ENCODE measurements around the gene FOXQ1.

FOXQ1 gene

DNA sequence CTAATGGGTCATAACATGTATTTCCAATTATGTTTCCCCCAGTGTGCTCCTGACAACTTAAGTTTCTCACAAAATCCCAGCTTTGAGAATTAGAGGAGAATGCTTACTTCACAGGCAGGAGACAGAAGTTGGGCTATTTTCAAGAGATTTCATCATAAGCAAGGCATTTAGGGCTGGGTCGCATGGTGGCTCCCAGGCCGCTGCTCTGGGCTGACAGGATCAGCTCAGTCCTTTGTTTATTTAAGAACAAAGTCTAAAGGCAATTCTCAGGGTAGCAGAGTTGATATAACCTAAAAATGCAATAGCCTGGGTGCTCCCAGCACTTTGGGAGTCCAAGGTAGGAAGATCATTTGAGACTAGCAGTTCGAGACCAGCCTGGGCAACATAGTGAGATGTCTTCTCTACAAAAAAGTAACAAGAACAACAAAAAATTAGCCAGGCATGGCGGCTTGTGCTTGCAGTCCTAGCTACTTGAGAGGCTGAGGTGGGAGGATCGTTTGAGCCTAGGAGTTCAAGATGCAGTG is 10.9 kb downstream of the FOXQ1 start:
- no peak for TF ChIP-seq GATA2 (IDR thresholded peaks at IDR 0.05; ENCODE audit: low read depth, low read length)
- no peak for TF ChIP-seq GATA3 (IDR thresholded peaks at IDR 0.05; ENCODE audit: low read depth, low read length)

DNA sequence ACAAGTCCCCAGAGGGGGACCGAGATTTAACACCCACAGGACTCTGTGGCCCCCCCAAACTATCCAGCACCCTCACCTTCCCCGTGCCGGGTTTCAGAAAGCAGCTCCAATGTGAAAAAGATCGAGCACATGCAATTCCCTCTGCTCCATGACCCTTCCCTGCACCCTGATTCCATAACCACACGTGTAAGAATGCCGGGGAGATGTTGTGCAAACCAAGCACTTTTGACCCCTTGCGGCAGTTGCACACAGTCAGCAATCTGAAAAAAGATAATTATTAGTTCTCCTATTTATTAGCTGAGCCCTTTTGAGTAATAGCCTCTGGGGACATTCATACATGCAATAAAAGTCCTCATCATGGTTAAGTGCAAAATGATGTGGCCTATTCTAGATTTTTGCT is 13.0 kb downstream of the FOXQ1 start:
- TF ChIP-seq GATA2 (IDR thresholded peaks at IDR 0.05; ENCODE audit: low read depth, low read length), result no peak
- no peak for TF ChIP-seq GATA3 (IDR thresholded peaks at IDR 0.05; ENCODE audit: low read depth, low read length)

GRCh38 chr6:1325461-1326309 is 13.8 kb downstream of the FOXQ1 start:
- TF ChIP-seq GATA3 (IDR thresholded peaks at IDR 0.05; ENCODE audit: low read depth, low read length), result no peak

GRCh38 chr6:1326535-1327121 is 14.7 kb downstream of the FOXQ1 start:
- TF ChIP-seq GATA2 (IDR thresholded peaks at IDR 0.05; ENCODE audit: low read depth, low read length), result no peak
- TF ChIP-seq GATA3 (IDR thresholded peaks at IDR 0.05; ENCODE audit: low read depth, low read length), result no peak

DNA sequence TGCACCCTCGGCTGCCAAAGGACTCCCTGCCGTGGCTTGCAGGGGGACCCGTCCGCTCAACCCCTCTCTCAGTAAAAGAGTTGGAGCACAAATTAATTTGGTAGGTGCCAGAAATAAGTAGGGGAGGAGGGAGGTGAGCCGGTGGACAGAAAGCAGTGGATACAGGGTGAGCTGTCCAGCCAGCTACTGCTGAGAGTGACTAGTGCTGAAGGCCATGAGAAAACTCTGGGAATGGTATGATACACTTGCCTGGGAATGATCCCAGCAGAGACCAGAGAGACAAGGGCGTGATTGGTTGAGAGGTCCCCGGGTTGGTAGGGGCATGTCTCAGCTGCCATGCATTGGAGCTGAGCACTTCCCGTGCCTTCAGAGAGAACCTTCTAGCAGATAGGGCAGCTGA is 15.7 kb downstream of the FOXQ1 start:
- TF ChIP-seq GATA2 (IDR thresholded peaks at IDR 0.05; ENCODE audit: low read depth, low read length) (no peak), GATA3 (IDR thresholded peaks at IDR 0.05; ENCODE audit: low read depth, low read length) (no peak)

- TF ChIP-seq GATA2 (IDR thresholded peaks at IDR 0.05; ENCODE audit: low read depth, low read length), result no peak
Measured at GRCh38 chr6:1328129-1328800, 16.4 kb downstream of the FOXQ1 start.

DNA sequence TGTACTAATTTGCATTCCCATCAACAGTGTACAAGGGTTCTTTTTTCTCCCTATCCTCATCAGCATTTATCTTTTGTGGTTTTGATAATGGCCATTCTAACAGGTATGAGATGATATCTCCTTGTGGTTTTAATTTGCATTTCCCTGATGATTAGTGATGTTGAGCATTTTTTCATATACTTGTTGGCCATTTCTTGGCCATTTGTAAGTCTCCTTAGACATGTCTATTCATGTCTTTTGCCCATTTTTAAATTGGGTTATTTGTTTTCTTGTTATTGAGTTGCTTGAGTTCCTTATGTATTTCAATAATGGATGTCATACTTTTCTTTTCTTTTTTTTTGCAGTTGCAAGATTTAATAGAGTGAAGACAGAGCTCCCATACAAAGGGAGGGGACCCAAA is 17.8 kb downstream of the FOXQ1 start:
- TF ChIP-seq GATA2 (IDR thresholded peaks at IDR 0.05; ENCODE audit: low read depth, low read length) (no peak), GATA3 (IDR thresholded peaks at IDR 0.05; ENCODE audit: low read depth, low read length) (no peak)

- TF ChIP-seq GATA3 (IDR thresholded peaks at IDR 0.05; ENCODE audit: low read depth, low read length), result no peak
- TF ChIP-seq GATA2 (IDR thresholded peaks at IDR 0.05; ENCODE audit: low read depth, low read length), result no peak
Measured at GRCh38 chr6:1334684-1335083, 22.8 kb downstream of the FOXQ1 start.

DNA sequence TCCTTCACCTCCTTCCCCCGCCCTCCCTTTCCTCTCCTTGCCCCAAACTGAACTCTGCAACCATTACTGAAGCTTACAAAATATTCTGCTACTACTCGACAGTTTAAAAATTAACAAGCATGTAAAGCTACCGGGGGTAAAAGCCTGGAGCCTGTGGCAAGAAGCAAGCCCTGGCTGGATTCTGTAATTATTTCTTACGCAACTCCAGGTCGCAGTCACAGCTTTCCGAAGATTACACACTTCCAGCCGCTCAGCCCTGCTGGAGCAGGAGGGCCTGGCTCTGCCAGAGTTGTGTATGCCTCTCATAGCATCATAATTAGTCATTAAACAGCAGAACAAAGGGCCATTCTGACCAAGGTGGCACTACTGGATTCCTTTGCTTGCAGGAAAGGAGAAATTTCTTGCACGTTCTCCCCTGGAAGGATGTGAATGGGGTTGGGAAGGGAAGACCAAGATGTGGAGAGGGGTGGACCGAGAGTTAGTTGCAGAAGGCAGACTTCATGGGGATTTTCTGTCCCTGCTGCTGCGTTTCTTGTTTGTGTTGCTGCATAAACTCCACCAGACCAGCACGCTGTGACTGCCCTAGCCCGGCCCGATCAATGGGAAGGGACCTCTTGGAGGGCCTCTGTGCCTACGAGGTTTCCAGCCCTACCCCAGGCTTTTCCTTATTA is 23.6 kb downstream of the FOXQ1 start:
- TF ChIP-seq GATA2 (IDR thresholded peaks at IDR 0.05; ENCODE audit: low read depth, low read length) (no peak), GATA3 (IDR thresholded peaks at IDR 0.05; ENCODE audit: low read depth, low read length) (no peak)

- TF ChIP-seq GATA3 (IDR thresholded peaks at IDR 0.05; ENCODE audit: low read depth, low read length) (no peak), GATA2 (IDR thresholded peaks at IDR 0.05; ENCODE audit: low read depth, low read length) (no peak)
Measured at GRCh38 chr6:1336246-1336843, 24.4 kb downstream of the FOXQ1 start.

DNA sequence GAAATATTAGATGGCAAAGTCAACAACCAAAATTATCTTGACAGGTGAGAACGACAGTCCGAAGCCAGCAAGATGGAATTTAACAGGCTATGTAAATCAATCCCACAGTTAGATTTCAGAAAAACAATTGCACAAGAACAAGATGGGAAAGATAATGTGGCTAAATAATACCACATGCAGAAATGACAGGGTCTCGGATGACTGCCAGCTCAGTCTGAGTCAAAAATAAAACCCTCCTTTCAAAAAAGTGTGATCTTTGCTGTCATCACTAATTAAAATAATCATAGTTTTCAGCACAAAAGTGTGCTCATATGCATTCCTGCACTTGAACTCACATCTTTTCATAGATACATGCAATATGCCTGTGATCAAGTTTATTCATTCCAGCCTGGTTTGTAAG is 25.9 kb downstream of the FOXQ1 start:
- TF ChIP-seq GATA2 (IDR thresholded peaks at IDR 0.05; ENCODE audit: low read depth, low read length) (no peak), GATA3 (IDR thresholded peaks at IDR 0.05; ENCODE audit: low read depth, low read length) (no peak)

- TF ChIP-seq GATA3 (IDR thresholded peaks at IDR 0.05; ENCODE audit: low read depth, low read length), result no peak
- TF ChIP-seq GATA2 (IDR thresholded peaks at IDR 0.05; ENCODE audit: low read depth, low read length), result no peak
Measured at GRCh38 chr6:1346101-1346500, 34.2 kb downstream of the FOXQ1 start.

- TF ChIP-seq GATA3 (IDR thresholded peaks at IDR 0.05; ENCODE audit: low read depth, low read length) (no peak), GATA2 (IDR thresholded peaks at IDR 0.05; ENCODE audit: low read depth, low read length) (no peak)
Measured at GRCh38 chr6:1346558-1347091, 34.7 kb downstream of the FOXQ1 start.

DNA sequence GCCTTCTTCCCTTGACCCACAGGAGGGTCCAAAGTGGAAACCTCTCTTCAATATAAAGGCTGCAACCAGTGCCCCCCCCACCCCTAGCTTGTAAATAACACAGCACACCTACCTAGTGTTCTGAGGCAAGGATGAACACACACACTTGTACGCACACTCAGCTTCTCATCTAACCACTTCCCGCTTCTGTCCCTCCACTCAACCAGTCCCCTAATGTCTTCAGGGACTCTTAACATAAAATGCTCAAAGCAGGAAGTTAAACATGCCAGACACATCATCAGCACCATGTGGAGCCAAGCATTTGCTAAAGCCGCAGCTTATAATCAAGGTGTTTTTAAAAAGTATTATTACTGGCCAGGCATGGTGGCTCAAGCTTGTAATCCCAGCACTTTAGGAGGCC is 35.3 kb downstream of the FOXQ1 start:
- TF ChIP-seq GATA3 (IDR thresholded peaks at IDR 0.05; ENCODE audit: low read depth, low read length), result no peak
- no peak for TF ChIP-seq GATA2 (IDR thresholded peaks at IDR 0.05; ENCODE audit: low read depth, low read length)

All from SH-SY5Y (cell line).